ENCODE measurements around the gene SPRR5.

SPRR5 gene

GRCh38 chr1:152951711-152952110, 4.7 kb downstream of the SPRR5 start:
- H3K36me3 Mint-ChIP-seq (ENCODE audit: low read depth), result no peaks in the 10 kb centered on the region
- H3K27ac Mint-ChIP-seq, result no peak overlapping the region
- TF ChIP-seq, protein P1, sequence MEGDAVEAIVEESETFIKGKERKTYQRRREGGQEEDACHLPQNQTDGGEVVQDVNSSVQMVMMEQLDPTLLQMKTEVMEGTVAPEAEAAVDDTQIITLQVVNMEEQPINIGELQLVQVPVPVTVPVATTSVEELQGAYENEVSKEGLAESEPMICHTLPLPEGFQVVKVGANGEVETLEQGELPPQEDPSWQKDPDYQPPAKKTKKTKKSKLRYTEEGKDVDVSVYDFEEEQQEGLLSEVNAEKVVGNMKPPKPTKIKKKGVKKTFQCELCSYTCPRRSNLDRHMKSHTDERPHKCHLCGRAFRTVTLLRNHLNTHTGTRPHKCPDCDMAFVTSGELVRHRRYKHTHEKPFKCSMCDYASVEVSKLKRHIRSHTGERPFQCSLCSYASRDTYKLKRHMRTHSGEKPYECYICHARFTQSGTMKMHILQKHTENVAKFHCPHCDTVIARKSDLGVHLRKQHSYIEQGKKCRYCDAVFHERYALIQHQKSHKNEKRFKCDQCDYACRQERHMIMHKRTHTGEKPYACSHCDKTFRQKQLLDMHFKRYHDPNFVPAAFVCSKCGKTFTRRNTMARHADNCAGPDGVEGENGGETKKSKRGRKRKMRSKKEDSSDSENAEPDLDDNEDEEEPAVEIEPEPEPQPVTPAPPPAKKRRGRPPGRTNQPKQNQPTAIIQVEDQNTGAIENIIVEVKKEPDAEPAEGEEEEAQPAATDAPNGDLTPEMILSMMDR (IDR thresholded peaks at IDR 0.05), result no peak
- H3K4me3 Mint-ChIP-seq, result no peak overlapping the region
- no peak for DNase-seq
- H3K9me3 Mint-ChIP-seq, result peaks cover 43% of the 10 kb centered on the region
- H3K4me1 Mint-ChIP-seq, result no peaks in the 10 kb centered on the region
- peaks cover 16% of the 10 kb centered on the region for H3K27me3 Mint-ChIP-seq (ENCODE audit: low read depth, poor library complexity)

DNA sequence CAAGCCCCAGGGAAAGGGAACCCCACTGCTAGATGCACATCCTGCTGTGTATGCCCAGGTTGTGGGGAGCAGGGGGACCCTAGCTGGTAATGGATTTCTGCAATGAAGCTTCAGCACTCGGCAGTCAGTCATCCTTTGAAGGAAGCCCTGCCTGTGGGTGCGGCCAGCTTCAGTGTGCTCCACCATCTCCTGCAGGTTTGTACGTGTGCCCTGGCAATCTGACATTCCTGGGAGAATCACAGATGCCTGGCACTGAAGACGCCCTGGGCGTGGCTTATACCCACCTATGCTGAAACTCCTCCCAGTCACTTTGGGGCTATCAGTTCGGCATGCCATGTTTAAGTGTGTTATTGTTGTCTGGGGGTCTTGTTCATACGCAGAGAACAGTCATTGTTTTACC, 6.8 kb downstream of the SPRR5 start:
- Mint-ChIP-seq H3K27me3 (ENCODE audit: low read depth, poor library complexity) (peaks cover 16% of the 10 kb centered on the region), H3K9me3 (peaks cover 41% of the 10 kb centered on the region), H3K36me3 (ENCODE audit: low read depth) (no peaks in the 10 kb centered on the region), H3K4me3 (no peak overlapping the region), H3K4me1 (no peaks in the 10 kb centered on the region), H3K27ac (no peak overlapping the region)
- no peak for DNase-seq
- TF ChIP-seq, protein P1 (IDR thresholded peaks at IDR 0.05), result no peak

DNA sequence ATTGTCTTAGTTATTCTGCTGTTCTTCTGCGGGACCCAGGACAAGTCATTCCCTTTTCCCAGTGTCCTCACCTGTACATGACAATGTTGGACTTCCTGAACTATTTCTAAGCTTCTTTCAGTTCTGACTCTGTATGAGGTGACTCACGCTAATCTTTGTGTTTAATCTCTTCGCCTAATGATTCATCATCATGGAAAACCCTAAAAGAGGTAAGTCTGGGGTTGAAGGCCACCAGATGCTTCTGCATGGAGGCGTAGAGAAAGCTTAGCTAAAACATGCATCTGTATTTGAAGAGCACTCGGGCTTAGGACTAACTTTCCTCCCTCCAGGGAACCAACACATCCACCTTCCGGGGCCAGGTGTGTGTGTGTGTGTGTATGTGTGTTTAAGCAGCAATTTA, 7.4 kb downstream of the SPRR5 start:
- no peaks in the 10 kb centered on the region for H3K4me1 Mint-ChIP-seq
- H3K9me3 Mint-ChIP-seq, result peaks cover 42% of the 10 kb centered on the region
- H3K27ac Mint-ChIP-seq, result no peak overlapping the region
- no peak for DNase-seq
- no peak overlapping the region for H3K4me3 Mint-ChIP-seq
- H3K36me3 Mint-ChIP-seq (ENCODE audit: low read depth), result no peaks in the 10 kb centered on the region
- TF ChIP-seq, protein P1 (IDR thresholded peaks at IDR 0.05), result no peak
- H3K27me3 Mint-ChIP-seq (ENCODE audit: low read depth, poor library complexity), result peaks cover 16% of the 10 kb centered on the region

DNA sequence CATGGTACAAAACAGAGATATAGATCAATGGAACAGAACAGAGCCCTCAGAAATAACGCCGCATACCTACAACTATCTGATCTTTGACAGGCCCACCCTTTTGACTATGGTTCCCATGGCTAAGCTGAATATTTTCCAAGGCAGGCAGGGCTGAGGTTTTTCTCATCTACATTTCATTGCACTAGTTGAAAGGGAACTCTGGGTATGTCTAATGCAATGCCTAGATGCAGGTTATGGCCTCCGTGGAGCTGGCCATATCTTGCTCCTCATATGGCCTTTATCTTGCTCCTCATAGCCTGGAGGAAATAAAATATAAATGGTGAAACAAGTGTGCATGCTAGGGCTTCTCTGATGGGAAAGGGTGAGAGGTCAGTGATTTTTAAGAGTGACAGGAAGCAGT, 10.6 kb downstream of the SPRR5 start:
- H3K27me3 Mint-ChIP-seq (ENCODE audit: low read depth, poor library complexity), result peaks cover 2% of the 10 kb centered on the region
- peaks cover 37% of the 10 kb centered on the region for H3K9me3 Mint-ChIP-seq
- TF ChIP-seq, protein P1 (IDR thresholded peaks at IDR 0.05), result no peak
- no peaks in the 10 kb centered on the region for H3K4me1 Mint-ChIP-seq
- H3K36me3 Mint-ChIP-seq (ENCODE audit: low read depth), result no peaks in the 10 kb centered on the region
- no peak for DNase-seq
- no peak overlapping the region for H3K4me3 Mint-ChIP-seq
- no peak overlapping the region for H3K27ac Mint-ChIP-seq

GRCh38 chr1:152959273-152959672, 12.3 kb downstream of the SPRR5 start:
- H3K27ac Mint-ChIP-seq, result no peak overlapping the region
- peaks cover 2% of the 10 kb centered on the region for H3K27me3 Mint-ChIP-seq (ENCODE audit: low read depth, poor library complexity)
- H3K4me1 Mint-ChIP-seq, result no peaks in the 10 kb centered on the region
- no peak overlapping the region for H3K4me3 Mint-ChIP-seq
- peaks cover 30% of the 10 kb centered on the region for H3K9me3 Mint-ChIP-seq
- TF ChIP-seq, protein P1 (IDR thresholded peaks at IDR 0.05), result no peak
- no peak for DNase-seq
- H3K36me3 Mint-ChIP-seq (ENCODE audit: low read depth), result no peaks in the 10 kb centered on the region

DNA sequence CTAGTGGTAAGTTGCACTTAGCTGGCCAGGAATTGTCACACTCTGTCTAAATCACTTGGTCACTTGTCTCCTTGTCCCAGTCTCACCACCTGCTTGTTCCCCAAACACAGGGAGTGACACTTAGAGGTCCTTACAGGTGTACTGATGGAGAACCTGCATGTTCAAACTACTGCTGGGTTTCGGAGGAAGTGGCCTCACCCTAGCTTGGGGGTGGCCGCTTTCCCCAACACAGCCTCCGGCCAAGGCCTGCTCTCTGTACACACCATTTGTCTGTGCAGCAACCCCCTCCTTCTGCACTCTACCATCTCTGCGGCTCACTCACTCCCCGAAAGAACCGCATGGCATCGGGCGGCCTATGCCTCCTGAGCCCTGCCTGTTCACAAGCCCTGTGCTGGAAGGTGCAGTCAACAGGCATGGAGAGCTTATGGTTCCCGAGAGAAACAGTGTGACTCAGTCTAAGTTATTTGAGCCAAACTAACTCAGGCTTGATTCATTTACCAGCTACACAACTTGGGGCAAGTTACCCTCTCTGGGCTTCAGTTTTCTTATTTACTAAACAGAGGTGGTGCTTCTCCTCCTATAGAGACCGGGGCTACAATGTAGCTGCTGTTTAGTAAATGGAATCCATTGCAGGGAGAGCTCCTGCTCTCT, 12.9 kb downstream of the SPRR5 start:
- no peaks in the 10 kb centered on the region for H3K27me3 Mint-ChIP-seq (ENCODE audit: low read depth, poor library complexity)
- TF ChIP-seq, protein P1 (IDR thresholded peaks at IDR 0.05), result no peak
- H3K4me1 Mint-ChIP-seq, result no peaks in the 10 kb centered on the region
- no peak overlapping the region for H3K27ac Mint-ChIP-seq
- H3K4me3 Mint-ChIP-seq, result no peak overlapping the region
- H3K9me3 Mint-ChIP-seq, result peaks cover 27% of the 10 kb centered on the region
- DNase-seq, result no peak
- H3K36me3 Mint-ChIP-seq (ENCODE audit: low read depth), result no peaks in the 10 kb centered on the region
